ENCODE data around the gene RBM12. TPM values are rescaled to one million over a fixed set of nuclear protein-coding genes. Genes with fewer than 3 reads are reported as not detected.

Gene RBM12
- total and polyA plus RNA-seq, 2 of the 4 experiments (the other 2 are of a cell fraction), result 44.7 to 65.8 TPM

DNA sequence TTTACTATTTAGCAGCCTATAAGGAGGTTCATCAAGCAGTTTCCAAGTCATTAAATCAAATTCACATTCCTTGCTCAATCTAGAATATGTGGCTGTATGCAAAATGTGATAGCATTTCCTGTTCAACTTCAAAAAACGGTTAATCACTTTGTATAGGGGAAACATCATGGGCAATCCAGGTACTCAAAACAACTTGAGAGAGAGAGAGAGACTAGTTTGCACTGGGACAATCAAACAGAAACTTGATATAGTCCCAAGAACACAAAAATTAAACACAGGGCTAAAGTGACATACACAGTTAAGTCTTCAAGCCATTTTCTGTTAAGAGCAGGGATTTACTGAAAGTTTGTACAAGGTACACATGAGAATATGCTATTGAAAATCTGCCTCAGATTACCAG is 7.4 kb downstream of the RBM12 start:
- Histone ChIP-seq H3K4me3 (ENCODE audit: insufficient read depth, low read depth, low read length) (no peak overlapping the region), H3K27me3 (ENCODE audit: control insufficient read depth, insufficient read depth, low read length) (no peaks in the 10 kb centered on the region), H2AK9ac (replicated peaks; ENCODE audit: low read depth, low read length, poor library complexity) (no peak overlapping the region), H2BK20ac (ENCODE audit: low read depth, low read length) (no peak overlapping the region), H4K20me1 (ENCODE audit: insufficient read depth, low read length) (peaks cover 99% of the 10 kb centered on the region), H2BK120ac (ENCODE audit: low read depth, low read length) (no peak overlapping the region), H3K27ac (ENCODE audit: insufficient read depth, low read length) (no peak overlapping the region), H4K8ac (ENCODE audit: low read depth in 2 of 2, low read length in 2 of 2) (no peak overlapping the region), H2BK5ac (ENCODE audit: low read depth, low read length, poor library complexity, severe bottlenecking) (no peak overlapping the region), H3K14ac (replicated peaks; ENCODE audit: low read depth, low read length) (no peak overlapping the region), H3K9ac (ENCODE audit: low read depth, low read length) (no peak overlapping the region), H3K4ac (ENCODE audit: low read depth, low read length) (no peak overlapping the region), H3K9me1 (ENCODE audit: insufficient read depth, low read length) (peaks cover 14% of the 10 kb centered on the region), H3K9me3 (ENCODE audit: control insufficient read depth, insufficient read depth, low read length) (no peaks in the 10 kb centered on the region), H4K5ac (ENCODE audit: low read depth, low read length) (no peak overlapping the region), H3K36me3 (ENCODE audit: control insufficient read depth, insufficient read depth, low read length) (peaks cover 23% of the 10 kb centered on the region), H4K91ac (ENCODE audit: insufficient read depth, low read depth, low read length) (no peak overlapping the region), H3K56ac (ENCODE audit: extremely low read depth, insufficient read depth, low read length) (no peak overlapping the region), H2AFZ (replicated peaks; ENCODE audit: low read length, poor library complexity) (no peak overlapping the region), H3K23ac (ENCODE audit: low read depth, low read length) (no peak overlapping the region), H3K79me1 (ENCODE audit: low read depth in 1 of 2, low read length in 2 of 2) (peaks cover 25 to 63% of the 10 kb centered on the region in 2 experiments), H3K4me2 (ENCODE audit: low read depth, low read length) (peak overlapping the region; percentile 51), H2BK15ac (ENCODE audit: low read depth, low read length) (no peak overlapping the region), H3K4me1 (ENCODE audit: control insufficient read depth, insufficient read depth, low read length) (peaks cover 9% of the 10 kb centered on the region), H3K18ac (ENCODE audit: low read depth, low read length) (no peak overlapping the region), H2AK5ac (ENCODE audit: low read depth, low read length) (no peak overlapping the region)
- dilution Hi-C loops (cut with HindIII; ENCODE audit: low sequenced_read_pairs, unreplicated experiment), result no loop called here
- DNase-seq, result peak; percentile 30
- TF ChIP-seq FOS (IDR thresholded peaks at IDR 0.05; ENCODE audit: low read depth, low read length) (no peak), MAFK (IDR thresholded peaks at IDR 0.05; ENCODE audit: low read depth, low read length) (no peak), CEBPB (IDR thresholded peaks at IDR 0.05; ENCODE audit: low read depth, low read length) (no peak), NFE2L2 (IDR thresholded peaks at IDR 0.05; ENCODE audit: low read depth, low read length) (no peak), CHD1 (IDR thresholded peaks at IDR 0.05; ENCODE audit: low read depth, low read length) (no peak), MXI1 (IDR thresholded peaks at IDR 0.05; ENCODE audit: borderline replicate concordance, low read depth, low read length) (no peak), BHLHE40 (IDR thresholded peaks at IDR 0.05; ENCODE audit: low read depth, low read length) (no peak), RCOR1 (IDR thresholded peaks at IDR 0.05; ENCODE audit: insufficient replicate concordance, low read length) (no peak), RFX5 (IDR thresholded peaks at IDR 0.05; ENCODE audit: low read depth, low read length) (no peak), MAZ (IDR thresholded peaks at IDR 0.05; ENCODE audit: borderline replicate concordance, low read depth, low read length) (no peak), SMC3 (IDR thresholded peaks at IDR 0.05; ENCODE audit: low read depth, low read length) (no peak), RAD21 (IDR thresholded peaks at IDR 0.05; ENCODE audit: low read length) (no peak), POLR2A (IDR thresholded peaks at IDR 0.05; ENCODE audit: low read depth, low read length) (no peak)
- TF ChIP-seq, protein P1, sequence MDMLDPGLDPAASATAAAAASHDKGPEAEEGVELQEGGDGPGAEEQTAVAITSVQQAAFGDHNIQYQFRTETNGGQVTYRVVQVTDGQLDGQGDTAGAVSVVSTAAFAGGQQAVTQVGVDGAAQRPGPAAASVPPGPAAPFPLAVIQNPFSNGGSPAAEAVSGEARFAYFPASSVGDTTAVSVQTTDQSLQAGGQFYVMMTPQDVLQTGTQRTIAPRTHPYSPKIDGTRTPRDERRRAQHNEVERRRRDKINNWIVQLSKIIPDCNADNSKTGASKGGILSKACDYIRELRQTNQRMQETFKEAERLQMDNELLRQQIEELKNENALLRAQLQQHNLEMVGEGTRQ (IDR thresholded peaks at IDR 0.05; ENCODE audit: low read depth, low read length), result no peak
- TF ChIP-seq, protein P2, sequence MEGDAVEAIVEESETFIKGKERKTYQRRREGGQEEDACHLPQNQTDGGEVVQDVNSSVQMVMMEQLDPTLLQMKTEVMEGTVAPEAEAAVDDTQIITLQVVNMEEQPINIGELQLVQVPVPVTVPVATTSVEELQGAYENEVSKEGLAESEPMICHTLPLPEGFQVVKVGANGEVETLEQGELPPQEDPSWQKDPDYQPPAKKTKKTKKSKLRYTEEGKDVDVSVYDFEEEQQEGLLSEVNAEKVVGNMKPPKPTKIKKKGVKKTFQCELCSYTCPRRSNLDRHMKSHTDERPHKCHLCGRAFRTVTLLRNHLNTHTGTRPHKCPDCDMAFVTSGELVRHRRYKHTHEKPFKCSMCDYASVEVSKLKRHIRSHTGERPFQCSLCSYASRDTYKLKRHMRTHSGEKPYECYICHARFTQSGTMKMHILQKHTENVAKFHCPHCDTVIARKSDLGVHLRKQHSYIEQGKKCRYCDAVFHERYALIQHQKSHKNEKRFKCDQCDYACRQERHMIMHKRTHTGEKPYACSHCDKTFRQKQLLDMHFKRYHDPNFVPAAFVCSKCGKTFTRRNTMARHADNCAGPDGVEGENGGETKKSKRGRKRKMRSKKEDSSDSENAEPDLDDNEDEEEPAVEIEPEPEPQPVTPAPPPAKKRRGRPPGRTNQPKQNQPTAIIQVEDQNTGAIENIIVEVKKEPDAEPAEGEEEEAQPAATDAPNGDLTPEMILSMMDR (conservative IDR thresholded peaks at IDR 0.05; ENCODE audit: low read depth, low read length), result no peak
- TF ChIP-seq, protein P3, sequence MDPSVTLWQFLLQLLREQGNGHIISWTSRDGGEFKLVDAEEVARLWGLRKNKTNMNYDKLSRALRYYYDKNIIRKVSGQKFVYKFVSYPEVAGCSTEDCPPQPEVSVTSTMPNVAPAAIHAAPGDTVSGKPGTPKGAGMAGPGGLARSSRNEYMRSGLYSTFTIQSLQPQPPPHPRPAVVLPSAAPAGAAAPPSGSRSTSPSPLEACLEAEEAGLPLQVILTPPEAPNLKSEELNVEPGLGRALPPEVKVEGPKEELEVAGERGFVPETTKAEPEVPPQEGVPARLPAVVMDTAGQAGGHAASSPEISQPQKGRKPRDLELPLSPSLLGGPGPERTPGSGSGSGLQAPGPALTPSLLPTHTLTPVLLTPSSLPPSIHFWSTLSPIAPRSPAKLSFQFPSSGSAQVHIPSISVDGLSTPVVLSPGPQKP (IDR thresholded peaks at IDR 0.05; ENCODE audit: borderline replicate concordance, low read depth, low read length), result no peak
- CTCF ChIA-PET, result interaction anchor here (0.6 to 0.7 kb wide), 2 partner anchors 89 to 1409 kb away, joined by 4 to 6 read pairs; no protein-coding TSS in a partner anchor
- no CpG with 5 or more reads among the region's 1 CpG for WGBS, 2 experiments (ENCODE audit: extremely low coverage in 2 of 2, insufficient read length in 1 of 2)
- intact Hi-C loops (cut with micrococcal nuclease), result no loop called here
- POLR2A ChIA-PET (ENCODE audit: unreplicated experiment), result no interaction called here
- no TSS peak for BruUV-seq (replicated peaks)
- in situ Hi-C loops (cut with MboI; ENCODE audit: low sequenced_read_pairs), result no loop called here
- peak; percentile 10; the same call in 1 of the 2 replicates for ATAC-seq (ENCODE audit: low read depth)

Data from IMR-90 (cell line).